Measurements from ENCODE around the gene RFX2.
"Not testable (repeated sequence)": the region's sequence is repeated elsewhere in the genome, so short reads cannot be mapped to it uniquely, and the experiment has no call there.

The RFX2 gene

DNA sequence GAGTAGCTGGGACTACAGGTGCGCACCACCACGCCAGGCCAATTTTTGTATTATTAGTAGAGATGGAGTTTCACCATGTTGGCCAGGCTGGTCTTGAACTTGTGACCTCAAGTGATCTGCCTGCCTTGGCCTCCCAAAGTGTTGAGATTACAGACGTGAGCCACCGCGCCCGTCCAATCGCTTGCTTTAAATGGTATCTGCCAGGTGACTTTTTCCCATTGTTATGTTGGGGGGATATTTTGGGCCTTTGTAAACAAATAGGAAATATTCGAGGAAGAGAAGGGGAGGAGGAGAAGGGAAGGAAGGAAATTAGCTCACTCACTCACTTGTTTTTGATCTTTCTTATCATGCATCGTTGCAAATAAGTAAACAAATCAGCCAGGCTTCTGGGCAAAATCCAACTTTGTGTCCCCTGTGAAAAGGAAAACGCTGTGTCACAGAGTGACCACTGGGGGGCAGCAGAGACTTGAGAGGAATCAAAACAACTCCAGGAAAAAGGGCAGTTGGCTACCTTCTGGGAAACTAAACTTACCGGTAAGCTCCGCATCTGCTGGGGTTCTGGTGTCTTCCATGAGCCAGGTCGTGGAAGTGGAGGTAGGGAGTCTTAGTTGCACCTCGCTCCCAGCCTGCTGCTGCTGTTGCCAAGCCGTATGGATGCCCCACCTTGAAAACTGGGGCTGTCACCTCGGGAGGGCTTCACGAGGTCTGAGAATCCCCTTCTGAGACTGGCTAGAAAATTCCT, 123.1 kb downstream of the RFX2 start:
- TF ChIP-seq, protein P1, sequence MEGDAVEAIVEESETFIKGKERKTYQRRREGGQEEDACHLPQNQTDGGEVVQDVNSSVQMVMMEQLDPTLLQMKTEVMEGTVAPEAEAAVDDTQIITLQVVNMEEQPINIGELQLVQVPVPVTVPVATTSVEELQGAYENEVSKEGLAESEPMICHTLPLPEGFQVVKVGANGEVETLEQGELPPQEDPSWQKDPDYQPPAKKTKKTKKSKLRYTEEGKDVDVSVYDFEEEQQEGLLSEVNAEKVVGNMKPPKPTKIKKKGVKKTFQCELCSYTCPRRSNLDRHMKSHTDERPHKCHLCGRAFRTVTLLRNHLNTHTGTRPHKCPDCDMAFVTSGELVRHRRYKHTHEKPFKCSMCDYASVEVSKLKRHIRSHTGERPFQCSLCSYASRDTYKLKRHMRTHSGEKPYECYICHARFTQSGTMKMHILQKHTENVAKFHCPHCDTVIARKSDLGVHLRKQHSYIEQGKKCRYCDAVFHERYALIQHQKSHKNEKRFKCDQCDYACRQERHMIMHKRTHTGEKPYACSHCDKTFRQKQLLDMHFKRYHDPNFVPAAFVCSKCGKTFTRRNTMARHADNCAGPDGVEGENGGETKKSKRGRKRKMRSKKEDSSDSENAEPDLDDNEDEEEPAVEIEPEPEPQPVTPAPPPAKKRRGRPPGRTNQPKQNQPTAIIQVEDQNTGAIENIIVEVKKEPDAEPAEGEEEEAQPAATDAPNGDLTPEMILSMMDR (IDR thresholded peaks at IDR 0.05): peak; percentile 92
- TF ChIP-seq ZFX (IDR thresholded peaks at IDR 0.05; ENCODE audit: borderline replicate concordance): no peak
- H3K27ac ChIP-seq: no peak overlapping the region

DNA sequence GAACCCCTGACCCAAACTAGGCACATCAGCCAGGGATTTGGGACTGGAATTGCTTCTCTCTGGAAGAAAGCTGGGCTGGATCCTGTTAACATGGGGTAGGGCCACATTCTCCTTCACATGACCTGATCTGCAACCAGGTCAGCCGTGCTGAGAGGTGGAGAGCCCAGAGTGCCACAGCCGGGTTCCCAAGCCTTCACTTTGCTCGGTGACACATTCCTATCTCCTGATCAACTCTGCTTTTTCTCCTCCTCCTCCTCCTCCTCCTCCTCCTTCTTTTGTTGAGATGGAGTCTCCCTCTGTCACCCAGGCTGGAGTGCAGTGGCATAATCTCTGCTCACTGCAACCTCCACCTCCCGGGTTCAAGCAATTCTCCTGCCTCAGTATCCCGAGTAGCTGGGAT, 124.5 kb downstream of the RFX2 start:
- H3K27ac ChIP-seq: not testable (repeated sequence)

DNA sequence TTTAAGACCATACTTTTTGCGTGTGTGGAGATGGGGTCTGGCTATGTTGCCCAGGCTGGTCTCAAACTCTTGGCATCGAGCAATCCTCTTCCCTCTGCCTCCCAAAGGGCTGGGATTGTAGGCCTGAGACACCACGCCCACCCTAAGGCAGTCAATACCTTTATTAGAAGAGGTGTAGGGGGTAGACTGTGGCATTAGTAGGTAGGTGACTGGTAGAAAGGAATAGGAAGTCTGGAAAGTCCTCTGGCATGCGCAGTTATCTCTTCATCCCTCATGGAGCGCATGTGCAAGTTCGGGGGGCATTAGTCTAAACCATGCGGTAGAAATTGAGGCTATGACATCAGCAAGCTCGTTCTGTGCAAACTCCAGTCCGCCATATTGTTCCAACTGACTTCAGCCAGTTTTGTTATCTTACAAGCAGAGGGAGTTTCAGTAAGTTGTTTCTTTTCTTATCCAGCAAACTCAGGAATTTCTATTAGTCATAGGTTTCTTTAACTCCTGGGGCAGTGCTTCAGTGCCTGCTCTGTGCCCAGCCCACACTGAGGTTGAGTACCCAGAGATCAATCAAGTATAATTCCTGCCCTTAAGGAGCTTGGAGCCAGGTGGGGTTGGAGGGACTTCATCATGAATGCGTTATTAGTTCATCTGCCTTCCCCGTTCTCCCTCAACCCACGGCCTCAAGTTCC, 125.1 kb downstream of the RFX2 start:
- TF ChIP-seq, protein P1 (IDR thresholded peaks at IDR 0.05): no peak
- no peak for TF ChIP-seq ZFX (IDR thresholded peaks at IDR 0.05; ENCODE audit: borderline replicate concordance)
- H3K27ac ChIP-seq: no peak overlapping the region

DNA sequence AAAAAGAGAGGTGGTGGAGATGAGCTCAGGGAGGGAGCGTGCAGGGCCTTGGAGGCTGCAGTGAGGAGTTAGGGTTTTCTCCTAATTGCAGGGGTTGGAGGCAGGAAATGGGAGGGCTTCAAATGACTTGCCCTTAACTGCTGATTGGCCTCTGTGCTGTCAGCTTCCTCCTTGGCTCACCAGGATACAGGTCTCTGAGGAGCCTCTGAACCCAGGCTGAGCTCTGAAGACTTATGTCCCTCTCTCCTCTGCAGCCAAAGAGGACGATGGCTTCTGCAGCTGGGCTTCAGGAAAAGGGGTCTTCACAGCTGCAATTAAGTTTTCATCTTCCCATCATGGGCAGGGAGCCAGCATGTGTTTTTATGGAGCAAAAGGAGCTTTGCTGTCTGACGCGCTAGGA, 125.7 kb downstream of the RFX2 start:
- H3K27ac ChIP-seq: no peak overlapping the region
- TF ChIP-seq, protein P1 (IDR thresholded peaks at IDR 0.05): no peak
- no peak for TF ChIP-seq ZFX (IDR thresholded peaks at IDR 0.05; ENCODE audit: borderline replicate concordance)

DNA sequence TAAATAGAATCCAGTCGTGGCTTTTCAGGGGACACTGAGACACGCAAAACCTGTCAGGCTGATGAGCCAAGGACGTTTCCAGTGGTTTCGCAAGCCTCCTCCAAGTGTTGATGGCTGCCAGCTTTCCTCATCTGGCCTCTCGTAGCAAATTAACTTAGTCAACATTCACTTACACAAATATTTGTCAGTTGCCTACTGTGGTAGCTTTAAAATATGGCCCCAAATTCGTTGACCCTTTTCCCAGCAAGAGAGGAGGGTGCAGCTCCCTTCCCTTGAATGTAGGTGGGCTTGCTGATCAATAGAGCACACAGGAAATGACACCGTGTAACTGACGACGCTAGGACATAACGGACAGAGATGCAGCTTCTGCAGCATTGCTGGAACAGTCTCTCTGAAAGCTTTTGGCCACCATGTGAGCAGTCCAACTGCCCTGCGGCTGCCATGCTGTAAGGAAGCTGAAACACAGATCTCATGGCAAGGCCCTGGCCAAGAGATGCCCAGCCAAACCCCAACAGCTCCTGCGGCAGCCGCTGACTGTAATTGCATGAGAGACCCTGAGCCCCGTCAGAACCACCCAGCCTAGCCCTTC, 126.8 kb downstream of the RFX2 start:
- no peak overlapping the region for H3K27ac ChIP-seq
- TF ChIP-seq ZFX (IDR thresholded peaks at IDR 0.05; ENCODE audit: borderline replicate concordance): no peak
- TF ChIP-seq, protein P1 (IDR thresholded peaks at IDR 0.05): no peak

DNA sequence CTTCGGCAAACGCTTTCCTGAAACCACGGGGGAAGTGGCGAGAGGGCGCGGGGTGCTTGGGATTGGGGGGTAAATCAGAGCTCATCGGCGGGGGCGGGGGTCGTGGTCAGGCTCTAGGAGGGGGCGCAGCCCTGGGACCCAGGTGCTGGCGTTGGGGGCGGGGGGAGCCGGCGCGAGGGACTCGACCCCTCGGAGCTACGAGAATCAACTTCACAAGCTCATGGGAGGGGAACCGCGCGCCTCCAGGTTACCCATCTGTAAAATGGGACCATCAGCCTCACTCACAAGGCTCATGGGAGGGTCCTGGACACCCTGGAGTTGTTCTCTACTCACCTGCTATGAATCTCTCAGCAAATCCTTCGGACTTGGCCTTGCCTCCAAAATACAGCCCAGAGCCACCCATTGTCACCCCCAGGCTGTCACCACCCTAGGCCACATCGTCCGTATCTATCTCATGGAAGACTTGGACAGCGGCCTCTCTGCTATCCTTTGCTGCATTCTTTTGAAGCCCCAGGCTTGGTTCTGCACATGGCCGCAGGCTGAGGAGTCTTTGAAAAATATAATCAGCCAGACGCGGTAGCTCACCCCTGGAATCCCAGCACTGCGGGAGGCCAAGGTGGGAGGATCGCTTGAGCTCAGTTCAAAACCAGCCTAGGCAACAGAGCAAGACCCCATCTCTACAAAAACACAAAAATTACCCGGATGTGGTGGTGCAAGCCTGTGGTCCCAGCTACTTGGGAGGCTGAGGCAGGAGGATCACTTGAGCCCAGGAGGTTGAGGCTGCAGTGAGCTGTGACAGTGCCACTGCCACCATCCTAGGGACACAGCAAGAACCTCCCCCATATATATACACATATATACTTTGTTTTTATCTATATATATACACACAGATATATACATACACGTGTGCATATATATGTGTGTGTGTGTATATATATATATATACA, 131.4 kb downstream of the RFX2 start:
- no peak for TF ChIP-seq ZFX (IDR thresholded peaks at IDR 0.05; ENCODE audit: borderline replicate concordance)
- TF ChIP-seq, protein P1 (IDR thresholded peaks at IDR 0.05): no peak
- peak overlapping the region; percentile 88 for H3K27ac ChIP-seq

Data from 22Rv1 (cell line).